Activated CD4-positive, alpha-beta T cell treated with anti-CD3 and anti-CD28 coated beads, Interleukin-2, amount 50 U/mL, for 48 hours (primary cell): Measurements from ENCODE around the gene IKZF3.
"Not testable (repeated sequence)": the region's sequence is repeated elsewhere in the genome, so short reads cannot be mapped to it uniquely, and the experiment has no call there.

Source experiments
- DNase-seq, 2 experiments: peaks; one replicate each; pipeline ENCODE4 v3.0.0-alpha.2; 2020

Gene IKZF3

DNA sequence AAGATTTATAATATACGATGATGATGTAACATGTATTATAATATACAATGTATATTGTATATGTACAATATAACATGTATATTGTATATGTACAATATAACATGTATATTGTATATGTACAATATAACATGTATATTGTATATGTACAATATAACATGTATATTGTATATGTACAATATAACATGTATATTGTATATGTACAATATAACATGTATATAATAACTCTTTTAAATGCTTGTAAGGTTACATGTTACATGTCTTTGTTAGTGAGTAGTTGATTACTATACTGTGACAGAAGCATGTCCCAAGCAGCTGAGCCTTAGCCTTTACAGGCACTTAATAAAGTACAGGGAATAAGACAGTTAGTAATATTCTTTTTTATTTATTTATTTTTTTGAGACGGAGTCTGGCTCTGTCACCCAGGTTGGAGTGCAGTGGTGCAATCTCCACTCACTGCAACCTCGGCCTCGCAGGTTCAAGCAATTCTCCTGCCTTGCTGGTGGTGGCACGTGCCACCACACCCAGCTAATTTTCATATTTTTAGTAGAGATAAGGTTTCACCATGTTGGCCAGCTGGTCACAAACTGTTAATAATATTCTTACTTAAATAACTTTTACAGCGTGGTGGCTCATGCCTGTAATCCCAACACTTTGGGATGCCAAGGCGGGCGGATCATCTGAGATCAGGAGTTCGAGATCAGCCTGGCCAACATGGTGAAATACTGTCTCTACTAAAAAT lies 8.0 kb downstream of the IKZF3 start:
- DNase-seq = not testable (repeated sequence)

DNA sequence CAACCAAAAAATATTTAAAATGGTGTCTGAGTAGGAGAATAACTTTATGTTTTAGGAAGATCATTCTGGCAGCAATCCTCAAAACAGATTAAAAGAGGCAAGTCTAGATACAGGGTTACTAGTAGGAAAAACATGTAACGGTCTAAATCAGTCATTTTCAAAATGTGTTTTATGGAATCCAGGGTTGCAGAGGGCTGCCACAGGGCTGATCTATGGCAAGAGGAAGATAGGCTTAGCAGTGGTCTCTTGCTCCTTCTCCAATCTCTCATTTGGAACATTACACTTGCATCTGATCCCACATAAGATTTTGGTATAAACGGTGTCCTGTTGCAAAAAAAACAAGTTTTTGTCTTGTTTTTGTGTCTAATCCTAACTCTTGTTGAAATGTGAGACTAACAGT lies 9.2 kb downstream of the IKZF3 start:
- DNase-seq = no peak

DNA sequence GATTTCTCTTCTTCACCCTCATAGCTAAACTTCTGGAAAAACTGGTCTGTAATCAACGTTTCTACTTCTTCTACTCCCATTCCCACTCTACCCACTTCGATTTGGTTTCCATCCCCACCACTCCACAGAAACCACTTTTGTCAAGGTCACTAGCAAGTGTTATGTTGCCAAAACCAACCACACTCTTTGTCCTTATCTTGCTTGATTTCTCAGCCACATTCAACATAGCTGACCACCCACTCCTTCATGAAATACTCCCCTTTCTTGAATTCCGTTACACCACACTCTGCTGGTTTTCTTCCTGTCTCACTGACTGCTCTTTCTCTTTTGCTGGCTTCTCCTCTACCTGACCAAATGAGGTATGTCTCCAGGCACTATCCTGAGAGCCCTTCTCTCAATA lies 11.9 kb downstream of the IKZF3 start:
- no peak for DNase-seq

DNA sequence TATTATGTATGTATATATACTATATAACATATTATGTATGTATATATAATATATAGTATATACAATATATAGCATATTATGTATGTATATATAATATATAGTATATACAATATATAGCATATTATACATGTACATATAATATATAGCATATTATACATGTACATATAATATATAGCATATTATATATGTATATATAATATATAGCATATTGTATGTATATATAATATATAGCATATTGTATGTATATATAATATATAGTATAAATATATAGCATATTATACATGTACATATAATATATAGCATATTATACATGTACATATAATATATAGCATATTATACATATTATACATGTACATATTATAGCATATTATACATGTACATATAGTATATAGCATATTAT lies 13.9 kb downstream of the IKZF3 start:
- DNase-seq = not testable (repeated sequence)

DNA sequence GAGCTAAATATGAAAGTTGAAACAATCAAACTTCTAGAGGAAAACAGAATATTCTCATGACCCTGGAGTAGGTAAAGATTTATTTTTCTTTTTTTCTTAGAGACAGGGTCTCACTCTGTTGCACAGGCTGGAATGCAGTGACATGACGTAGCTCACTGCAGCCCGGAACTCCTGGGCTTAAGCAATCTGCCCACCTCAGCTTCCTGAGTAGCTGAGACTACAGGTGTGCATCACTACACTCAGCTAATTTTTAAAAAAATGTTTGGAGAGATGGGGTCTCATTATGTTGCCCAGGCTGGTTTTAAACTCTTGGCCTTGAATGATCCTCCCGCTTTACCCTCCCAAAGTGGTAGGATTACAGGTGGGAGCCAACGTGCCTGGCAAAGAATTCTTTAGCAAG lies 15.5 kb downstream of the IKZF3 start:
- no peak for DNase-seq

DNA sequence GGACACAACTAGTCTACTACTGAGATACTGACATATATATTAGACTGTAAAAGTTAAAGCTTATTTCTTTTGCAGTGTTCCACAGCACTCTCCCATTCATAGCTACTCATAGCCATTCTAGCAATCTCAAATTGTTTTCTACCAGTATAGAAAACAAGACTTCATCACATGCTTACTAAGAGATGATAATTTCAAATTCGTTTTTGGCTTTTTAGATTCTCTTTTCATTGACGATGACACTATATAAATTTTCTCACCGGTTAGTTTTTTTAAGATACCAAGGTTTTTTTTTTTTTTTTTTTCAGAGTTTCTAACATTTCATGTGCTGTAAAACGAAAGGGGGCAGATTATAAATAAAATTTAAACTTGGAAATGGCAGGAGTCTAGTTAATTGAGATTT lies 17.9 kb downstream of the IKZF3 start:
- DNase-seq = no peak

DNA sequence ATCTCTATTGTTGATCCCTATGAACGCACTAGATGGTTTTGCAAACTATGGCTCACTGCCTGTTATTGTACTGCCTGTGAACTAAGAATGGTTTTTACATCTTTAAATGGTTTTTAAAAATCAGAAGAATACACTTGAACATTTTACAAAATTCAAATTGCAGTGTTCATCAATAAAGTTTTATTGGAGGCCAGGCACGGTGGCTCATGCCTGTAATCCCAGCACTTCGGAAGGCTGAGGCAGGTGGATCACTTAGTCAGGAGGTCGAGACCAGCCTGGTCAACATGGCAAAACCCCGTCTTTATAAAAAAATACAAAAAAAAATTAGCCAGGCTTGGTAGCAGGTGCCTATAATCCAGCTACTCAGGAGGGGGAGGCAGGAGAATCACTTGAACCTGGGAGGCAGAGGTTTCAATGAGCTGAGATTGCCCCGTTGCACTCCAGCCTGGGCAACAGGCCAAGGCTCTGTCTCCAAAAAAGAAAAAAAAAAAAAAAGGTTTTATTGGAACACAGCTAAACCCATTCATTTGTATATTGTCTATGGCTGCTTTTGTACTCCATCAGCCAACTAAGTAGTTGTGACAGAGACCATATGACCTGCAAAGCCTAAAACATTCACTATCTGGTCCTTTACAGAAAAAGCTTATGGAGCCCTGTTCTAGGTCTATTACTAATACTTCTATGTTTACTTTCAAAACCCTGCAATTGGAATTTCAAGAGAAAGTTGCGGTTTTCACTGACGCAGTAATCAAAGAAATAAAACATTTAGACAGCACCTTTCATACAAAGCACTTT lies 18.9 kb downstream of the IKZF3 start:
- no peak for DNase-seq

DNA sequence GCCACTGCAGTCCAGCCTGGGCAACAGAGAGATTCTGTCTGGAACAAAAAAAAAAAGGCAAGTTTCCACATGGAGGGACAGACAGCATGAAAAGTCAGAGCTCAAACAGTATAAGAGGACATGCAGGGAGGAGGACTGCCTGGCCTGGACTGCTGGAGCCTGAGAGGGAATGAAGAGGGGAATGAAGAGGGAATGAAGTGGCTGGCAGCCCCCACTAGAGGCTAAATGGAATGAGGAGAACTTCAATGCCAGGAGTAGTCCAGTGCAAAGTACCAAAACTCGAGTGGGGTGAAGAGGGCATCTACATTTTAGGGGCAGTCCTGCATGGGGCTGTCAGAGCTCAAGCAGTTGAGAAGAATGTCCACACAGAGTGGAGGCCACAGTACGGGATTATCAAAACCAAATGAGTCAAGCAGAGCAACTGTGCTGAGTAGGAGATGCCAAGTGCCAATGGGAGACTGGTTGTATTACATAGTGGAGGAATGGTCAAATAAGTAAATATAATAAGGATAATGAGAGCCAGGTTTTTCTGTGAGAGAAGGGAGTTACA lies 22.9 kb downstream of the IKZF3 start:
- DNase-seq = no peak

DNA sequence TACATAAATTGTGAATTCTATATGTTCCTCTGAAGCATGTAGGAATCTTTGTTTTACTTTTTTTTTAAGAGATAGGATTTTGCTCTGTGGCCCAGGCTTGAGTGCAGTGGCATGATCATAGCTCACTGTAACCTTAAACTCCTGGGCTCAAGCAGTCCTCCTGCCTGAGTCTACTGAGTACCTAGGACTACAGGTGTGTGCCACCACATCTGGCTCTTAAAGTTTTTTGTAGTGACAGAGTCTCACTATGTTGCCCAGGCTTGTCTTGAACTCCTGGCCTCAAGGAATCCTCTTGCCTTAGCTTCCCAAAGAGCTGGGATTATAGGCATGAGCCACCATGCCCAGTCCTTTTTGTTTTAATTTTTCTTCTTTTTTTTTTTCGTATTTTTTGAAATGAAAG lies 25.3 kb downstream of the IKZF3 start:
- no peak for DNase-seq

DNA sequence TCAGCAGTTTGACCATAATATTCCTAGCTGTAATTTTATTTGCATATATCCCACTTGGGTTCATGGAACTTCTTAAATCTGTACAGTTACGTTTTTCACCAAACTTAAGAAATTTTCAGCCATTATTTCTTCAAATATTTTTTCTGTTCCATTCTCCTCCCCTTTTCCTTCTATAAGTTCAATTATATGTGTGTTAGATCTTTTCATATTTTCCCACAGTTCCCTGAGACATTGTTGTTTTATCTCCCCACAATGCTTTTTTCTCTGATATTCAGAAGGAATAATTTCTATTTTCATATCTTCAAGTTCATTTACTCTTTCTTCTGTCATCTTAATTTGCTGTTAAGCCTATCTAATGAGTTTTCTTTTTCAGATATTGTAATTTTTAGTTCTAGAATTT lies 26.1 kb downstream of the IKZF3 start:
- DNase-seq = no peak

DNA sequence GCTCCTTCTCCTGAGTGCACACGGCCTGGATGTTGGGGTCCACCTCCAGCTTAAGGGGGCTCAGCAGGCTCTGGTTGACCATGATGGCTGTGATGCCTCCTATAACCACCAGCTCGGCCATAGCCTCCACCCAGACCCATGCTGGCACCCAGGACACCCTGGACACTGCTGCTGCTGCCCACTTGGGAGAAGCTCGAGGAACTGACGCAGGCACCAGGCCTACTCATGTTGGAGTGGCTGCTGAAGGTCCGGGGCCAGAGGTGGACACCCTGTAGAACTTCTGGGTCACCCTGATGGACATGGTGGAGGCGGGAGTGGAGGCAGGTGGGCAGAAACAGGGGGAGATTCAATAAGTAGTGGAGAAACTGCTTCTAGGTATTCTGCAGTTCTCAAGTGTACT lies 28.0 kb downstream of the IKZF3 start:
- no peak for DNase-seq

DNA sequence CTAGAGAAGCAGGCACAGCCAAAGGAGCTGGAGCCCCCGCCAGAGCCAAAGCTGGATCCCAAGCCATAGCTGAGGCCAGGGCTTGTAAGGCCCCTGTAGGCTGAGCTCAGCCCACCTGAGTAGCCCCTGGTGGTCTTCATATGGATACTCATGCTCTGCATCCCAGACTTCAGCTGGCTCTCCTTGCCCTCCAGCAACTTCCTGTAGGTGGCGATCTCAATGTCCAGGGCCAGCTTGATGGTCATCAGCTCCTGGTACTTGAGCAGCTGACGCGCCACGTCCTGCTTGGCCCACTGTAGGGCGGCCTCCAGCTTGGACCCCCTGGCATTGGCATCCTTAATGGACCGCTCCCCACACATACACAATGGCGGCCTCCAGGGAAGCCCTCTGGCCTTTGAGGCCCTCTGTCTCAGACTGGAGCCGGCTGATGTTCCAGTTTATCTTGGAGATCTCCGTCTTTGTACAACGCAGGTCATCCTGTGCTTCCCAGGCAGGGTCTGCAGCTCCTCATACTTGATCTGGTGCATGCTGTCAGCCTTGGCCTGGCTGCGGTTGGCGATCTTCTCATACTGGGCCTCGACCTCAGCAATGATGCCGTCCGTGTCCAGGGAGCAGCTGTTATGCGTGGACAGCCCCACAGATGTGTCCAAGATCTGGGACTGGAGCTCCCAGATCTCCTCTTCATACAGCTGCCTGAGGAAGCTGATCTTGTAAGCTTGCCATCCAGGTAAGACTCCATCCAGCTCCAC lies 28.9 kb downstream of the IKZF3 start:
- no peak for DNase-seq

DNA sequence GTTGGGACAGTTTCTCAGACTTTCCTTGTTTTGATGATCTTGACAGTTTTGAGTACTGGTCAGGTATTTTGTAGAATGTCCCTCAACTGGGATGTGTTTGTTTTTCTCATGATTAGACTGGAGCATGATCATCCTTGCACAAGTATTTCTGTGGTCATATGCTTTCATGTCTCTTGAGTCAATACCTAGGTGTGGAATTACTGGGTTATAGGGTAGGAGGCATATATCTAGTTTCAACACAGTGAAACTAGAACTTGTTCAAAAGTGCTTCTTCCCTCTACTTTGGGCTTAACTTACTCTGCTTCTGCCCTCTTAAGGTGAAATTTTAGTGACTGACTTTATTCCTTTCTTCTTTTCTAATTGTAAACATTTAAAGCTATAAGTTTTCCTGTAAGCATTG lies 30.1 kb downstream of the IKZF3 start:
- no peak for DNase-seq

DNA sequence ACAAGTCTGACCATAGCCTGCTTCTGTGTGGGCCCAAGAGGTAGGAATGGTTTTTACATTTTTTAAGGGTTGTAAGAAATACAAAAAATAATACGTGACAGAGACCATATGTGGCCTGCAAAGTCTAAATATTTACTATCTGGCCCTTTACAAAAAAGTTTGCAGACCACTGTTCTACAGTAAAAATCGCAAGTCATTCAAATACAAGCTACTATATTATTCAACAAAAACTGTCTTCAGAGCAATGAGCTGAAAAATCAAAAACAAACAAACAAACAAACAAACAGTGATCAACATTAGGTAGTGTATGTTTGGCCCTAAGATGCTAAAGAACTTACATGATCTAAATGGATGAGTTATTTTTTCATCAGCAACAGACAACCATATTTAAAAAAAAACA lies 32.5 kb downstream of the IKZF3 start:
- DNase-seq = no peak

DNA sequence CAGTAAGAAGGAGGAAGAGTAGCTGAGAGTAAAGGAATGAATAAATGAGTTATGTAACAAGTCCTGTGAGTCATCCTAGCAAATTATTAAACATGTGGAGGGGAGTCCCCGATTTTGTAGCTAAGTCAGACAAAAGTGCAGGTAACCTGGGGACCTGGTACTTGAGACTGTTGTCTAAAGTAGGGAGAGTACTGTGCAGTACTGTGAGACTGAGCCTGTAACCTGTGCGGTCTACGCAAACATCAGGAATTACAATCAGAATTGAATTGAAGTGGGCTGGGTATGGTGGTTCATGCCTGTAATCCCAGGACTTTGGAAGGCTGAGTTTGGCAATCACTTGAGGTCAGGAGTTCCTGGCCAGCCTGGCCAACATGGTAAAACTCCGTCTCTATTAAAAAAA lies 35.7 kb downstream of the IKZF3 start:
- DNase-seq = no peak

DNA sequence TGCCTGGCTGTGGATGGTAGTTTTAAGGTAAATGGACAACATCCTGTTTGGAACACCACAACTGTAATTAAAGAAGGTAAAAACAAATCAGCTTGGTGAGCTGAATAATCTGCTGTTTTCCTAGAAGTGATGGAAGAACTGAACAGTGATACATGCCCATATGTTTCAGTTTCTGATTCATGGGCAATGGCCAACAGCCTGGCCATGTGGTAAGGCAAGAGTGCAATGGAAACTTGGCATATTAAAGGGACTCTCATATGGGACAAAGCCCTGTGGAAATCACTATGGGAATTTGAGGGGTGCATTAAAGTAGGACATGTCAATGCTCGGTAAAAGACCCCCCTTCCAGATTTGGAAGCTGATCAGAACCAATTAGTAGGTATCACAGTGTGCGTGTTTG lies 37.8 kb downstream of the IKZF3 start:
- no peak for DNase-seq

DNA sequence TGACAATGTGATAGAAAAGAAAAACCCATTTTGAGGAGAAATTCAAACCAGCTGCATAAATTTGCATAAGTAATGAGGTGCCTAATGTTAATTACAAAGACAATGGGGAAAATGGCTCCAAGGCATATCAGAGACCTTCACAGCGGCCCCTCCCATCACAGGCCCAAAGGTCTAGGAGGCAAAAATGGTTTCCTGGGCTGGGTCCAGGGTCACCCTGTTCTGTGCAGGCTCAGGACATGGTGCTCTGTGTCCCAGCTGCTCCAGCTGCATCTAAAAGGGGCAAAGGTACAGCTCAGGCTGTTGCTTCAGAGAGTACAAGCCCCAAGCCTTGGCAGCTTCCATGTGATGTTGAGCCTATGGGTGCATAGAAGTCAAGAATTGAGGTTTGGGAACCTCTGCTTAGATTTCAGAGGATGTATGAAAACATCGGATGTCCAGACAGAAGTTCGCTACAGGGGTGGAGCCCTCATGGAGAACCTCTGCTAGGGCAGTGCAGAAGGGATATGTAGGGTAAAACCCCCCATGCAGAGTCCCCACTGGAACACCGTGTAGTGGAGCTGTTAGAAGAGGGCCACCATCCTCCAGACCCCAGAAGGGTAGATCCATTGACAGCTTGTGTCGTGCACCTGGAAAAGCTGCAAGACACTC lies 40.6 kb downstream of the IKZF3 start:
- no peak for DNase-seq

DNA sequence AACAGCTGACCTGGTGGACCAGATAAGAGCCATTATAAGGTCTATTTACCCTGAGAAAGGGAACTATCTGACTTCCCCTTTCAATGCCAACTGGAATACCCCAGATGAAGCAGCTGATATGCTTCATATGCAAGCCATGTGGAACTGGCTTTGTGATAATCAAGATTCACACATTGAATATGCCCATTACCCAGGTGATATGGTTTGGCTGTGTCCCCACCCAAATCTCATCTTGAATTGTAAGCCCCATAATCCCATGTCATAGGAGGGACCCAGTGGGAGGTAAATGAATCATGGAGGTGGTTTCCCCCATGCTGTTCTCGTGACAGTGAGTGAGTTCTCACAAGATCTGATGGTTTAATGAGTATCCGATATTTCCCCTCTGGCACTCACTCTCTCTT lies 42.1 kb downstream of the IKZF3 start:
- peak in 1 of 2 experiments; percentile 29 for DNase-seq

DNA sequence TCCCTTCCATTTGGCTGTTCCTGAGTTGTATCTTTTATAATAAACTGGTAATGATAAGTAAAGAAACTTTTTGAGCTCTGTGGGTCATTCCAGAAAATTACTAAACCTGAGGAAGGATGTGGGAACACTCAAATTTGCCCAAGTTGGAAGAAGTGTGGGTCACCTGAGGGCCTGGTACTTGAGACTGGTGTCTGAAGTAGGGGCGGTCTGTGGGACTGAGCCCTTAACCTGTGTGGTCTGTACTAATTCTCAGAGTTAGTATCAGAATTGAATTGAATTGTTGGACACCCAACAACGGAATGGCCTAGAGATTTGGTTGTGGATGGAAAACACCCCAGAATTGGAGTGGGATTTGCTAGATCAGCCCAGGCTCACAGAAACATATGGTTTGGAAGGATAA lies 43.1 kb downstream of the IKZF3 start:
- no peak for DNase-seq

DNA sequence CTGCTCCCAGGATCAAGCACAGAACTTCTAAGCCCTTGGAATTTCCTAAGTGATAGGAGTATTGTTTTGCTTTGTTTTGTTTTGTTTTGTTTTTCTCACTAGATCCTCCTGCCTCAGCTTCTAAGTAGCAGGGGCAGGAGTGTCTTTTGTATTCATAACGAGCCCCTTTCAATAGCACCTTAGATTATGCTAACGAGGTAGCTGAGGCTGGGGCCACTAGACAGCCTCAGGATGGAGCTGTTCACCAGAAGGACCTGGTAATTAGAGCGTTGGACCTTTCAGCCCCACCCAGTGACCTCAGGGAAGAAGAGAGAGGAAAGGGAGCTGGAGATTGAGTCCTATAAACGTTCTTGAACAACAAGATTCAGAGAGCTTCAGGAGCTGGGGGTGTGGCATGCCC lies 43.6 kb downstream of the IKZF3 start:
- DNase-seq = no peak

DNA sequence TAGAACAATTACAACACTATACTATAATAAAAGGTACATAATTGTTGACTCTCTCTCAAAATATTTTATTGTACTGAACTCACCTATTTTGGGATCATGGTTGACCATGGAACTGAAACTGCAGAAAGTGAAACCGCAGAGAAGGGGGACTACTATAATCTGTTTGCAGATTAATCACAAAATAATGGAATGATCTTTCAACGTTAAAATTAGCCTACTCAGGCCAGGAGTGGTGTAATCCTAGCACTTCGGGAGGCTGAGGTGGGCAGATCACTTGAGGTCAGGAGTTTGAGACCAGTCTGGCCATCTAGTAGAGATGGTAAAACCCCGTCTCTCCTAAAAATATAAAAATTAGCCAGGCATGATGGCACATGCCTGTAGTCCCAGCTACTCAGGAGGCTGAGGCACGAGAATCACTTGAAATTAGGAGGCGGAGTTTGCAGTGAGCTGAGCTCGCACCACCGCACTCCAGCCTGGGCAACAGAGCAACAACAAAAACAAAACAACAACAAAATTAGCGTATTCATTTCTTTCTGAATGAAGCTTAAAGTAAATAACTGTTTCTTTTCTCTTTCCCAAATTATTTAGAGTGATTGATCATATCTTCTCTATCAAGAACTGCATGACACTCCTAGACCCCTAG lies 45.6 kb downstream of the IKZF3 start:
- no peak for DNase-seq

DNA sequence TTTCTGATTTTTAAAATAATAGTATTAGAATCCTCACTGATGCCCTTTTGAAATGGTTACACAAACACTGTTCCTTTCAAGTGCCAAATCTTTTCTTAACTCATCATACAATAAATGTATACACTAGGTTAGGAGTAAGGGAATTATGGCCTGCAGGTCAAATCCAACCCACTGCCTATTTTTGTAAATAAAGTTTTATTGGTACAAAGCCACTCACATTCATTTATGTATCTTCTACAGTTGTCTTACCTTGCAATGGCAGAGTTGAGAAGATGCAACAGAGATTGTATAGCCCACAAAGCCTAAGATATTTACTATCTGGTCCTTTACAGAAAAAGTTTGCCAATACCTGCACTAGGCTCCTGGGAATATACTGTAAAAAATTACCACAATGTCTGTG lies 47.8 kb downstream of the IKZF3 start:
- no peak for DNase-seq

DNA sequence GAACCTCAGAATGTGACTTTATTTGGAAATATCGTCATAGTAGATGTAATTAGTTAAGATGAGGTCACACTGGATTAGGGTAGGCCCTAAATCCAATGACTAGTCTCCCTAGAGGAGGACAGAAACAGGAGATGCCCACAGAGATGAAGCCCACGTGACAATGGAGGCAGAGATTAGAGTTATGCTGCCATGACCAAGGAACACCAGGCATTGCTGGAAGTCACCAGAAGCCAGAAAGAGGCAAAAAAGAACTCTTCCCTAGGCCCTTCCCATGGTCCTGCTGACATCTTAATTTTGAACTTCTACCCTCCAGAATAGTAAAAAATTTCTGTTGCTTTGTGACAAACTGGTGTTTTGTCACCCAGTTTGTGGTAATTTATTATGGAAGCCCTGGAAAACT lies 49.6 kb downstream of the IKZF3 start:
- no peak for DNase-seq
